Activated naive CD8-positive, alpha-beta T cell treated with anti-CD3 and anti-CD28 coated beads, Interleukin-2, amount 50 U/mL, for 16 hours (primary cell): ENCODE data around the gene FOSL2.

Experiments
- DNase-seq: peaks from one replicate; pipeline ENCODE4 v3.0.0-alpha.2; 2020; ENCODE audit warnings: low read depth, low spot score

The FOSL2 gene

DNA sequence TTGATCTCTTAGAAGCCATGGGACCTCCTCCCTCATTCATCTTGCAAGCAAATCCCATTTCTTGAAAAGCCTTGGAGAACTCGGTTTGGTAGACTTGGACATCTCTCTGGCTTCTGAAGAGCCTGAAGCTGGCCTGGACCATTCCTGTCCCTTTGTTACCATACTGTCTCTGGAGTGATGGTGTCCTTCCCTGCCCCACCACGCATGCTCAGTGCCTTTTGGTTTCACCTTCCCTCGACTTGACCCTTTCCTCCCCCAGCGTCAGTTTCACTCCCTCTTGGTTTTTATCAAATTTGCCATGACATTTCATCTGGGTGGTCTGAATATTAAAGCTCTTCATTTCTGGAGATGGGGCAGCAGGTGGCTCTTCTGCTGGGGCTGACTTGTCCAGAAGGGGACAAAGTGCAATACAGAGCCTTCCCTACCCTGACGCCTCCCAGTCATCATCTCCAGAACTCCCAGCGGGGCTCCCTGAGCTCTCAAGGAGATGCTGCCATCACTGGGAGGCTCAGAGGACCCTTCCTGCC is 20.0 kb downstream of the FOSL2 start:
- DNase-seq: no peak

DNA sequence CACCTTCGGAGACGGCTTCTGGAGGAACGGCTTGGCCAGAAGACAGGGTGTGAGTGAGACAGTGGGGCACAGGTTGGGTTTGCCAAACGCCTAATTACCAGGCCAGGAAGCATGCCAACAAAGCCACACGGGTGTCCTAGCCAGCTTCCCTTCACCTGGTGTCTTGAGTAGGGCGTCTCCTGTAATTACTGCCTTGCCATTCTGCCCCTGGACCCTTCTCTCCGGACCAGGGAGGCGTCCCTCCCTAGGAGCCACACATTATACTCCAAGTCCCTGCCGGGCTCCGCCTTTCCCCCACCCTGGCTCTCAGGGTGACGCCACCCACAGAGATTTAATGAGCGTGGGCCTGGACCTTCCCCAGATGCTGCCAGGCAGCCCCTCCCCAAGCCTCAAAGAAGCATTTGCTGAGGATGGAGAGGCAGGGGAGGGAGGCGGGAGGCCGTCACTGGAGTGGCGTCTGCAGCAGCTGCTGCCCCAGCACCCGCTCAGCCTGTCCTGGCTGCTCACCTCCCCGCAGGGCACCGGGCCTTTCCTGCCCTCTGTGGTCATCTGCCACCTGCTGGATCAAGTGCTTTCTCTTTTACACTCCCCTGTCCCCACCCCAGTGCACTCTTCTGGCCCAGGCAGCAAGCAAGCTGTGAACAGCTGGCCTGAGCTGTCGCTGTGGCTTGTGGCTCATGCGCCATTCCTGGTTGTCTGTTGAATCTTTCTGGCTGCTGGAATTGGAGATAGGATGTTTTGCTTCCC is 20.7 kb downstream of the FOSL2 start:
- DNase-seq: no peak

DNA sequence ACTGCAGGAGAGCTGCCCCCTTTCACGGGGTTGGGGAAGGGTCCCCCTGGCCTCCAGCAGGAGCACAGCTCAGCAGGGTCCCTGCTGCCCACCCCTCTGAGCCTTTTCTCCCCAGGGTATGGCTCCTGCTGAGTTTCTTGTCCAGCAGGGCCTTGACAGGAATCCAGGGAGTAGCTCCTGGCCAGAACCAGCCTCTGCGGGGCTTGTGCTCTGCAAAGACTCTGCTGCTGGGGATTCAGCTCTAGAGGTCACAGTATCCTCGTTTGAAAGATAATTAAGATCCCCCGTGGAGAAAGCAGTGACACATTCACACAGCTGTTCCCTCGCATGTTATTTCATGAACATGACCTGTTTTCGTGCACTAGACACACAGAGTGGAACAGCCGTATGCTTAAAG is 21.2 kb downstream of the FOSL2 start:
- DNase-seq: no peak

DNA sequence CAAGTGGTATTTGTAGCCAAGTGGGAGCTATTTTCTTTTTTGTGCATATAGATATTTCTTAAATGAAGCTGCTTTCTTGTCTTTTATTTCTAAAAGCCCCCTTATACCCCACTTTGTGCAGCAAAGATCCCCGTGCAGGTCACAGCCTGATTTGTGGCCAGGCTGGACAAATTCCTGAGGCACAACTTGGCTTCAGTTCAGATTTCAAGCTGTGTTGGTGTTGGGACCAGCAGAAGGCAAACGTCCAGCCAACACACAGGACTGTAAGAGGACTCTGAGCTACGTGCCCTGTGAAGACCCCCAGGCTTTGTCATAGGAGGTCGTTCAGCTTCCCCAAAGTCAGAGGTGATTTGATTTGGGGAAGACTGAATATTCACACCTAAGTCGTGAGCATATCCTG is 21.9 kb downstream of the FOSL2 start:
- no peak for DNase-seq

DNA sequence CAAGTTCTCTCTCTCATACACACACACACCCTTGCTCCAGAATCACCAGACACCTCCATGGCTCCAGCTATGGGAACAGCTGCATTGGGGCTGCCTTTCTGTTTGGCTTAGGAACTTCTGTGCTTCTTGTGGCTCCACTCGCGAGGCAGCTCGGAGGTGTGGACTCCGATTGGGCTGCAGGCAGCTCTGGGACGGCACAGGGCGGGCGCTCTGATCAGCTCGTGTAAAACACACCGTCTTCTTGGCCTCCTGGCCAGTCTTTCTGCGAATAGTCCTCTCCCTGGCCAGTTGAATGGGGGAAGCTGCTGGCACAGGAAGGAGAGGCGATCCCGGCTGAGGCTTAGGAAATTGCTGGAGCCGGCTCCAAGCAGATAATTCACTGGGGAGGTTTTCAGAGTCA is 22.4 kb downstream of the FOSL2 start:
- no peak for DNase-seq

DNA sequence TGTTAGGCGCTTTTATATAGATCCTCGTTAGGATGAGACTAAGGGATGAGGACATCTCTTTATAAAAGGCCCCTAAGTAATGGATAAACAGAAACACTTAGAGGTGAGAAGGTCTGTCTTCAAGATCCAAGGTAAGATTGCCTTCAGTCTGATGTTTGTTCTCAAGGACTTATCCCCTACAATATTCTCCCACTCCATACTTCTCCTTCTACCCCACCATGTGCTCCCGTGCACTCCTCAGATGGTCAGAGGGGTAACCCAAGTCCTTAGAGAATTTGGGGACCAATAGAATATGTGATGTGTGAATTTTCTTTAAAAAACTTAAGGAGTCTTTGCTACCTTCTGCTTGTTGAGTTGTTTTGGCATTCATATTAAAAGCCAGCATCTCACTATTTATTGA is 23.1 kb downstream of the FOSL2 start:
- no peak for DNase-seq

DNA sequence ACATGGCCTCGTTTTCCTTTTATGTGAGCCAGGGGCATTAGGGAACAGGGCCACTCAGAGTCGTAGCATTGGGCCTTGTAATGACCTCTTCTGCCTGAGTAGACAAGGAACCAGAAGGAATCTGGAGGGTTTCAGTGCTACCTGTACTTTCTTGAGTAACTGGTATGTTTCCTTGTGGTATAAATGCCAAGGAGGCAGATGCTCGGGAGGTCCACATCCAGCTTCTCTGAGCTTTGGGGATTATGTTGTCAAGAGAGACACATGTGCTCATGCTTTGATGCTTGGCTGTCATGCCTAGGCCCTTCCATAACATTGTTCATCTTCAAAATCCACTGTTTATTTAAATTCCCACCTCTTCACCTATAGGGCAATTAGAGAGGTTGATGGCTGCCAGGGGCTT is 26.3 kb downstream of the FOSL2 start:
- DNase-seq: no peak

DNA sequence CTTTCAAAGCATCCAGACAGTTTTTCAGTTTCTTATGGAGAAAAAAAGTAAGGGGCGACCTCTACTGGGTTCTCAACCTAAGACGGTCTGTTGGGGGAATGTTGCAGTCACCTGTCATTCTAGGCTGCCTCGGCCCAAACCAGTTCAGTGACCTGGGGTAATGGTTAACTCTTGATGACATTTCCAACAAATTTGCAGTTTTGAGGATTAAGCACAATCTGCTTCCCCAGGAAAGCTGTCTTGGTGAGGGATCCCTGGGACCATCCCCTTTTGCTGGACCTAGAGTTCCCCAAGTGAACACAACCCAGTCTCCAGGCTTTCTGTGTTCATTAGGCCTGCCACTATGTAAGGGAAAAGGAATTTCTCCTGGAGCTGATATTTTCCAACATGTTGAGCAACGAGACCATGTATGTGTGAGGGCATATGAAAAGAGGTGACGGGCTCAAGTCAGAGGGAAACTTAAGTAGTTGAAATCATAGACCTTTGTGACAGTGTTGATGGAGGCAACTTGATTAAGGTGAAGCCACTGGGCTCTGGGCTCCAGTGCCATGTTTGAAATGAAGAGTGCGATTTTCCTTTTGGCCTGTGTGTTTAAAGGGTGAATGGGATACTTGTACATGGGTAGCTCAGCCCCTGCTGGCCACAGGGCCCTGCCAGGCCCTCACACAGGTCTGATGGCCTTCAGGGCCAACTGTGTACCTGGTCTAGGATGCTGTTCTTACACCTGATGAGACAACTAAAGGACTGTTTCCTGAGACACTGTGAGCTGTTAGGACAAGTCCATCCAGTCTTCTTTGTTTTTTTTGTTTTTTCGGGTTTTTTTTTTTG is 27.0 kb downstream of the FOSL2 start:
- no peak for DNase-seq

DNA sequence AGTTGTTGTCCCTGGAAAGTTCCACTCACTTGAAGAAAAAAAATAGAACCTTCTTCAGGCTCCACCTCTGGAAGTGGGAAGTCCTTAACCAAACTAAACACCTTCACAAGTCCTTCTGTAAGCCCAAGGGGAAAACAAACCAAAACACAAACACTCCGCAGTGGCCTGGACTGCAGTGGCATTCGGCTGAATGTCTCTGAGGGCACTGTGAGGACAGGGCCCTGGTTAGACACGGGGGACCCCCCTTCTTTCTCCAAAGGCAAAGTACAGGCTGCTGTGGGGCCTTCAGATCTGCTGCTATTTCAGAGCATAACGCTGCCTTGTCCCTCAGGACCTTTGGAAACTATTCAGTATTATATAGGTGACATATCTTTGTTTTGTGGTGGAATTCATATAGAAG is 28.1 kb downstream of the FOSL2 start:
- DNase-seq: no peak

DNA sequence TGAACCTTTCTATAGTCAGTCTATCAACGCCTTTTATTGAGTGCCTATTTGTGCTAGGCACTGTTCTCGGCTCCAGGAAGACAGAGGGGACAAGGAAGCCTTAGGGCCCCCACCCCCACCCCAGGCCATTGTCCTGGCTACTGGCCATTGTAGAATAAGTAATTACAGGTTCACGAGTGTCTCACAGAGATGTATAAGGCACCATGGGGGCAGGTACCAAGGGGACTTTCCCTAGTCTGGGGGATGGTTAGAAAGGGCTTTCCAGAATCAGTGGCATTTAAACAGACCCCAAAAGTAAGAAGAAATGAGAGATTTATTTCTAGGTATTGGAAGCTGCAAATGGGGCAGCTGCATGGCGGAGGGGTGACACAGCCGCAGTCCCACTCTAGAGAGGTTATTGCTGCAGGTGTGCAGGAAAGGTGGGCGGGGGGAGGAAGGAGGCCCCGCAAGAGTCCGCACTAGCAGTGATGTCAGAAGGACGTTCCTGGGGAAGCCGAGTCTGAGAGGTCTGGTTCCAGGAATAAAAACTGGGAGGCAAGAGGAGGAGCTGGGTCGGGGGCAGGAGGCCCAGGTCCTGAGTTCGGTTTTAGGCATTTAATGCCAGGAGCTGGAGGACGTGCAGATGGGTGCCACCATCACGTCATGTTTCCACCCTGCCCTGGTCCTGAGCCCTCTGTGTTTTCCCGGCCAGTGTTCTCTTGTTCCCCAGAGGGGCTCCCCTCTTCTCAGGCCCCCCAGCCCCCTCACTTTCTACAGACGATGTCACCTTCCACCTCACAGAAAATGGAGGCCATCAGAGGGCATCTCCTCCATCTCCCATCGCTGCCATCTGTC is 30.5 kb downstream of the FOSL2 start:
- no peak for DNase-seq

DNA sequence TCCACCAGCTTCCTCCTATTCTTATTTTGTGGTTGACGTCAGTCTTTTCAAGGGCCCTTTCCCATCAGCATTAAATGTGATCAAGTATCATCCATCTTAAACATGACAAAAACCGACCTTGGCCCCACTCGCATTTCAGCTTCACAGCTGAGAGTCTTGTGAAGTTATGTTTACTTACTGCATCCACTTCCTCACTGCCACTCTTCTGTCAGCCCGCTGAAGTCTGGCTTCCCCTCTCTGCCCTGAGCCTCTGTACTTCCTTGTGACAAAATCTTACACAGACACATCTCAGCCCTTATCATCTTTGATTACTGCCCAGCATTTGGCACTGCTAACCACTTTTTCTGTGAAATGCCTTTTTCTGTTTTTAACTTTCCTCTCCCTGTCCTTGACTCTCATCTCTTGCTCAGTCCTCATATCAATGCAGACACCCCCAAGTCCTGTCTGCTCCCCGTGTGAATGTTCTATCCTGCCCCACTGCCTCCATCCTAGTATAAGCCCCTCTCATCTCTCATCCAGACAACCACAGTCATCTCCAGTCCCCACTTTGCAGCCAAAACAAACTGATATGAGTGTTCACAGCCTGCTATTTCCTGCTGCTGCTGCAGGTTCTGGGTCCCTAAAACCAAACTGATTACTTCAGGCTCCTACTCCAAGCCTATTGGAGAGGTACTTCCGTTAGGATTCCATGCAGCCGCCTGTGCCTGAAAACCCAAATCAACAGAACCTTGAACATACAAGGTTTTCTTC is 31.4 kb downstream of the FOSL2 start:
- no peak for DNase-seq

DNA sequence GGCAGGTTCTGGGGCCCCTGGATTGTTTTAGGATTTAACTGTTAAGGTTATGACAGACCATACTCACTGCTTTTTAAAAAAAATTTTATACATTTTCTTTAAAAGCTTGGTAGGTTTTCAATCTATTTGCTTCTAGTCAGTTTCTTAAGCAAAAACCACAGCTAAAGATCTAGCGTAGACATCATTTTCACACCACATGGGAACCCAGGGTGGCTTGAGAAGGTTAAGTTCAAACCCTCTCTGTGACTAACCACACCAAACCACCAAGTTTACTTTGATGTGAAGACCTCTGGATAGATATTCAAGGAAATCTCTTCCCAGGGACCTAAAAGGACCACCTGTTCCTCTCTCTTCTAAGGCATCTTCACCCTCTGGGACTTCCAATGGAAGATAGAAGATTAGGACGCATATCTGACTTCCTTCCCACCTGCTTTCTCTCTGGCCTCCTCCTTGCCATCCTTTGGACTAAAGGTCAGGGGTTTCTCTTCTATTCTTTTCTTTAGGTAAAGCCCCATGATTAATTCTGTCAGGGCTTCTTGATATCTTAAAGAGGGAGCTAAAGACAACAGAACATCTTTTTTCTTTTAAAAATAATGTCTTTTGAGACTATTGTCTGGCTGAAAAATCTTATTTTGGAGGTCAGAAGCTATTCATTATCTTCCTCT is 32.3 kb downstream of the FOSL2 start:
- DNase-seq: no peak

DNA sequence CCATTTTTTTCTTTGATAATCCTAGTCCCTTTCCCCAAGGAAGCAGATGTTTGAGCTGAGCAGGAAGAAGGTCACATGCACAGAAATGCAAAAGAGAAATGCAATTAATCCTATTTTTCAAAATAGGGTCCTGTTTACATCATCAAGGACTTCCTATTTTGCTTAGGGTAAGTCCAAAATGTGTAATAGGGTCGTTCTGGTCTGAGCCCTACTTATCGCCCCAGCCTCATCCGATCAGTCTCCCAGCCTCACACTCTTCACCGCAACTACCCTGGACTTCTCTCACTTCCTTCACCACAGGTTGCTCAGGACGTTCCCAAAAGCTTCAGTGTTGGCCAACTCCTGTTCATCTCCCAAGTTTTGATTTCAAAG is 32.8 kb downstream of the FOSL2 start:
- no peak for DNase-seq

DNA sequence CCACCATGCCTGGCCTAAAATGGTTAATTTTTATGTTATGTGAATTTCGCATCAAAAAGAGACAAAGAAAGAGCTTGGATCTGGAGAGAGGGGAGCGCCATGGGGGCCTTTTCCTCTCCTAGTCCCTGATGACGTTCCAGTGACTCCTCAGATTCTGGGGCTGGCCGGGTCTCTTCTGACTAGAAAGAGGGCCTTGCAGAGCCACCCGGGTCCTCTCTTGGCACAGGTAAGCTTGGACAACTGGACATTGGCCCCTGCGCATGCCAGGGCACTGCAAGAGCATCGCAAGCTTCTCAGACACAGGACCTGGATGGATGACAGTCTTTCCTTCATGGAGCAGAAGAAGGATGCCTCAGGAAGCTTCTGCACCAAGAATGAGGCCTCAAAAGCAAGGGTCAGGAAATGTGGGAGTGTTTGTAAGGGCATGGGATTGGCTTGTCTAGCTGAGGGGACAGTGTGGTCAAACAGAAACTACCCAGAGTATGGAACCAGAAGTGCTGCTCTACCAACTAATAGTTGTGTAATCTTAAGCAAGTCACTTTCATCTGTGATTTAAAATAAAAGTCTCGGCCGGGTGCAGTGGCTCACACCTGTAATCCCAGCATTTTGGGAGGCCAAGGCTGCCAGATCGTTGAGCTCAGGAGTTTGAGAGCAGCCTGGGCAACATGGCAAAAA is 35.2 kb downstream of the FOSL2 start:
- no peak for DNase-seq

DNA sequence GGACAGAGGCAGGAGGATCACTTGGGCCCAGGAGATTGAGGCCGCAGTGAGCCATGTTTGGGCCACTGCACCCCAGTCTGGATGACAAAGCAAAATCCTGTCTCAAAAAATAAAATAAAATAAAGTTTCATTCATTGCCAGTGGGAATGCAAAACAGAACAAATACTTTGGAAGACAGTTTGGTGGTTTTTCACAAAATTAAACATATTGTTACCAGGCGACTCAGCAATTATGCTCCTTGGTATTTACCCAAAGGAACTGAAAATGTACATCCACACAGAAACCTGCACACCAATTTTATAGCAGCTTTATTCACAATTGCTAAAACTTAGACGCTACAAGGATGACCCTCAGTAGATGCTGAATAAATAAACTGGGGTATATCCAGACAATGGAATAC is 35.8 kb downstream of the FOSL2 start:
- DNase-seq: no peak

DNA sequence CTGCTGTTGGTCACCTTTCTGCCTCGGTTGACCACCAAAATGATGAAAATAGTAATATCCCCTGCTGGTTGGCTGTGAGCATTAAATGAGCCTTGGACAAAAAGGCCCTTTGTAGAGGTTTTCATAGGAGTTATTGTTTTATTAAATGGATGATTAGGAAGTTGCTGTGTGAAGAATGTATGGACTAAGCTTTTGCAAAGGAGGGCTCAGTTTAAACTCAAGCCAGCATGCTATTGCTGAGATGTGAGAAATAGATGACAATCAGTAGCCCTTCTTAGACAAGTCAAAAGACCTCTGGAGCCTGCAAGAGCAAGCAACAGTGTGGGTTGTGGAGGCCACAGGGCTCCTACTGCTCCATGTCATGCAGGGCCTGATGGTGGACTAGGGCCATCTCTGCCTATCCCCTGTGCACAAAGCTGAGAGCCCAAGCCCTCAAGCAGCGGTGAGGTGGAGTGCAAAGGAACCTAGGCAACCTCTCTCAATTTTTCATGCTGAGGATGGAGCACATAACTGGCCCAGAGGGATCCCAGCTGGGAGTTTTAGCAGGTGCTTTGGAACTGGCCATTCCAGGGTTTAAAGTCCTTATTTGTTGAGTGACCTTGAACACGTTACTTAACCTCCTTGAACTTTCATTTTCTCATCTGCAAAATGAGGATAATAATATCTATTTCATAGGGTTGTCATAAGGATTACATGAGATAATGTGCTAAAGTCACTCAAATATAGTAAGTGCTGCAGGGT is 37.1 kb downstream of the FOSL2 start:
- DNase-seq: no peak

DNA sequence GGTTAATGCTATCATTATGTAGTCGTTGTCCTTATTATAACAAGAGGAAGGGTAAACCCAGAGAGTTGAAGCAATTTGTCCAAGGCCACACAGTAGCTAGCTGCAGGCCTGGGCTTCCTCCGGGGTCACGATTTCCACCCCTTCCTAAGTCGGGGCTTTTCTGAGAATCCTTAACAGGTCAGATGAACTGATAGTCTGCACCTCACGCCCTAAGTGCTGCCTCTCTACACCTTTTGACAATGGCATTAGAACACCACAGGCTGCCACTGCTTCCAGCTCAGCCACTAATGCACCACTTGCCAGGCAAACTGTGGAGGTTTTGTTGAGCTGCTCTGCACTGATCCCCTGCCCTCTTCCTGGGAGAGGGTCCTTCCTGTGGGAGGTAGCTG is 37.7 kb downstream of the FOSL2 start:
- DNase-seq: no peak

DNA sequence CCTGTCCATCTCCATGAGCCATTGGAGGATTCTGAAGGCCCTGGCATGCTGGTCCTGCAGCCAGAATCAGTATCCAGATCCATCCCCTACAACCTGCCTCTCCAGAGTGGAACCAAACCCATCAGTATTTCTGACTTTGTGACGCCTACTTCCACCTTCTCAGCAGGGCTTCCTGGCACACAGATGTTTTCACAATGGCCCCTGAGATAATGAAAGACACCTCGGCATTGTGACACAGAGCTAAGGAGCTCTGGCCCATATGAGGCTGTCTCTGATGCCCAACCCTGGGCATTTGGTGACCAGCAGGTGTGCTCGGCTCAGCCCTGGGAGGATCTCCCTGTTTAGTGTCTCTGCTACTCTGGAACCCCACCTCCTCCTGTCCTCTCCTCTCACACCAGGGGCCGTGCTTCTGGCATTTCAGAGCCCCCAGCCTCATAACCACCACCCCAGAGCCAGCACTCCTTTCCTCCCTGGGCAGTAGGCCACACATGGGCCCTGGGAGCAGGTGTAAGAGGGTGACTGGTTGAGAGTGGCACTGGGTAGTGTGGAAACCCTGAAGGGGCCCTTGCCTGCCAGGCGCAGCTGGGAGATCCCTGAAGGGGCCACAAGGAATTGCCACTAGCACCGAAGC is 38.2 kb downstream of the FOSL2 start:
- no peak for DNase-seq

DNA sequence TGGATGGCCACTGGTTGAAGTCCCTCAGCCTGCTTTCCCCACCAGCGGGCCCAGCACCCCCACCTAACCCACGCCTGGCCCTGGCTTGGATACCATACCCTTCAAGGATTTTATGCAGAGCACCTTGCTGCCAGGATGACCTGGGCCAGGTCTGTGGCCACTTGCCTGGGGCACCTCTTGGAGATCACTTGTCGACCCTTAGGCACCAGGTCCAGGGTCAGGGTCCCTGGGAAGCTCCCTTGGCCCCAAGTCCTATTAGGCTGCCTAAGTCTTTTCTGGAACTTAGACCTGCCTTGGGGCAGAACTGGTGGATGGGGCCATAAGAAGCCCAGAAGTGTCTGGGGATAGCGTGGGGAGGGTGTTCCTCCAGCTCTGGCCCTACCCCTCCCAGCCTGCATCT is 39.1 kb downstream of the FOSL2 start:
- no peak for DNase-seq
